Calu3 (cell line): Measurements from ENCODE around the gene IFIH1. TPM values are rescaled to one million over a fixed set of nuclear protein-coding genes. Genes with fewer than 3 reads are reported as not detected.

Experiments used
- BruUV-seq: library from RNA; stranded (reverse); fragments of 400-500 nt; replicated peaks from 2 replicates; lab custom pipeline; 2021; lab: Mats Ljungman, UMichigan
- CTCF ChIA-PET: fragments of 300-600 bp; sonication (Branson Sonifier 250); formaldehyde crosslinking; loops from one replicate; lab custom pipeline; 2022; ENCODE audit warnings: antibody characterized with exemption; lab: Charles Lee
- DNase-seq: peaks from one replicate; pipeline ENCODE4 v3.0.0; 2022
- H3K27ac Mint-ChIP-seq: one replicate; pipeline ENCODE4 v1.8.0; 2022; ENCODE audit warnings: mixed read lengths; ENCODE audit not compliant: unreplicated experiment
- H3K27me3 Mint-ChIP-seq: one replicate; pipeline ENCODE4 v1.8.0; 2022; ENCODE audit warnings: mixed read lengths; ENCODE audit not compliant: unreplicated experiment
- H3K36me3 Mint-ChIP-seq: one replicate; pipeline ENCODE4 v1.8.0; 2022; ENCODE audit warnings: mild to moderate bottlenecking, moderate library complexity, mixed read lengths; ENCODE audit not compliant: insufficient read depth, unreplicated experiment
- H3K4me1 Mint-ChIP-seq: one replicate; pipeline ENCODE4 v1.8.0; 2022; ENCODE audit warnings: mild to moderate bottlenecking, low read depth, mixed read lengths; ENCODE audit not compliant: unreplicated experiment
- H3K4me3 Mint-ChIP-seq: one replicate; pipeline ENCODE4 v1.8.0; 2022; ENCODE audit warnings: mild to moderate bottlenecking, low read depth, moderate library complexity, mixed read lengths; ENCODE audit not compliant: unreplicated experiment
- H3K9me3 Mint-ChIP-seq: one replicate; pipeline ENCODE4 v1.8.0; 2022; ENCODE audit warnings: low read depth, mixed read lengths; ENCODE audit not compliant: unreplicated experiment
- CTCF ChIP-seq: fragments of 200-600 bp; IDR thresholded peaks from one replicate; pipeline ENCODE4 v1.8.0; 2022; ENCODE audit warnings: antibody characterized with exemption; ENCODE audit not compliant: unreplicated experiment
- intact Hi-C: fragments of 100-400 bp; cut with micrococcal nuclease; formaldehyde crosslinking; loops from one replicate; pipeline ENCODE4 v1.10.0; 2022; ENCODE audit not compliant: unreplicated experiment
- total RNA-seq: library from RNA; stranded (reverse); gene quantifications from 2 replicates; pipeline ENCODE4 v1.2.3, GENCODE V29; 2022

The IFIH1 gene
- total RNA-seq, 1 experiment from 2014 or later, result 63.7 TPM

GRCh38 chr2:162244541-162245031, 73.9 kb downstream of the IFIH1 start:
- H3K4me3 Mint-ChIP-seq, result no peak overlapping the region
- peak; percentile 59 for DNase-seq
- BruUV-seq, result no TSS peak
- H3K4me1 Mint-ChIP-seq, result peaks cover 41% of the 10 kb centered on the region
- H3K36me3 Mint-ChIP-seq, result no peaks in the 10 kb centered on the region
- peak overlapping the region; percentile 47 for H3K27ac Mint-ChIP-seq
- no peaks in the 10 kb centered on the region for H3K9me3 Mint-ChIP-seq
- no peaks in the 10 kb centered on the region for H3K27me3 Mint-ChIP-seq
- no peak for TF ChIP-seq CTCF
- CTCF ChIA-PET, result no interaction called here
- intact Hi-C loops, result no loop called here

- Mint-ChIP-seq H3K36me3 (no peaks in the 10 kb centered on the region), H3K27ac (no peak overlapping the region), H3K27me3 (no peaks in the 10 kb centered on the region), H3K4me3 (no peak overlapping the region), H3K9me3 (no peaks in the 10 kb centered on the region), H3K4me1 (peaks cover 41% of the 10 kb centered on the region)
- BruUV-seq, result no TSS peak
- CTCF ChIA-PET, result no interaction called here
- TF ChIP-seq CTCF, result no peak
- DNase-seq, result no peak
- intact Hi-C loops, result no loop called here
Measured at GRCh38 chr2:162243715-162244114, 74.8 kb downstream of the IFIH1 start.

- peak within 1 kb of the TSS; percentile 47 for H3K27ac Mint-ChIP-seq
- H3K36me3 Mint-ChIP-seq, result no peaks in the 10 kb centered on the region
- CTCF ChIA-PET, result interaction anchor here (1.8 kb wide), 1 partner anchor 23 kb away, joined by 5 read pairs; no protein-coding TSS in a partner anchor
- intact Hi-C loops, result no loop called here
- no TSS peak for BruUV-seq
- DNase-seq, result no peak
- H3K27me3 Mint-ChIP-seq, result no peaks in the 10 kb centered on the region
- no peaks in the 10 kb centered on the region for H3K9me3 Mint-ChIP-seq
- H3K4me1 Mint-ChIP-seq, result peaks cover 41% of the 10 kb centered on the region
- H3K4me3 Mint-ChIP-seq, result no peak within 1 kb of the TSS
- TF ChIP-seq CTCF, result no peak
Measured at GRCh38 chr2:162243294-162243693, 75.2 kb downstream of the IFIH1 start, which contains the start of gene FAP. TSS of gene FAP (minus strand) at chr2:162243445. CDS start at chr2:162243327, 118 bp downstream.

- Mint-ChIP-seq H3K4me3 (no peak overlapping the region), H3K36me3 (no peaks in the 10 kb centered on the region), H3K27ac (no peak overlapping the region), H3K4me1 (peaks cover 41% of the 10 kb centered on the region), H3K9me3 (no peaks in the 10 kb centered on the region), H3K27me3 (no peaks in the 10 kb centered on the region)
- TF ChIP-seq CTCF, result no peak
- CTCF ChIA-PET, result interaction anchor here (1.0 to 1.8 kb wide), 2 partner anchors 22 to 55 kb away, joined by 3 to 5 read pairs; no protein-coding TSS in a partner anchor
- BruUV-seq, result no TSS peak
- intact Hi-C loops, result no loop called here
- no peak for DNase-seq
Measured at GRCh38 chr2:162242586-162243280, 75.8 kb downstream of the IFIH1 start.
